GM21526 (cell line): ENCODE measurements around the gene ZNF304.
"Not testable (repeated sequence)": the region's sequence is repeated elsewhere in the genome, so short reads cannot be mapped to it uniquely, and the experiment has no call there.

Experiments used
- ATAC-seq: cut with Tn5 transposase; IDR thresholded peaks from one replicate; pipeline ENCODE4 v1.9.1; 2021; ENCODE audit warnings: moderate library complexity; ENCODE audit not compliant: unreplicated experiment, low FRiP score

The ZNF304 gene

DNA sequence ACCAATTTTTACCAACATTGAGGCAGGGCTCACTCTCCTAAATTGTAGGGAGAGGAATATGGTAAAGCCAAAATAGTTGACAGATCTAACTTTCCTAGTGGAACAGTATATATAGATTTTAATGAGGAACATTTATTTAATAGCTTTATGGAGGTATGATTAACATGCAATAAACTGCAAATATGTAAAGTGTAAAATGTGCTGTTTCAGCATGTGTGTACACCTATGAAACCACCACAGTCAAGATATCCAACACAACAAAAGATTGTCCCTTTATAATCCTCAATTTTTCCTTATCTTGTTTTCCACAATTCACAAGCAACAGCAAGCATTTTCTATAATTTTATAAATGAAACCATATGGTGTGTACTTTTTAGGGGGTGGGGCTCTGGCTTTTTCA is 8.2 kb downstream of the ZNF304 start:
- no peak for ATAC-seq

GRCh38 chr19:57362419-57362818 is 11.3 kb downstream of the ZNF304 start:
- ATAC-seq: no peak

GRCh38 chr19:57362997-57363687 is 12.1 kb downstream of the ZNF304 start, which contains the start of the genes TRAPPC2B and ZNF547:
Gene TRAPPC2B (plus strand): TSS chr19:57363551. CDS start chr19:57364834, 1,283 bp downstream.
Gene ZNF547 (plus strand): TSS chr19:57363551. CDS start chr19:57368556, 5,005 bp downstream.
- peak; percentile 86 for ATAC-seq

- peak; percentile 22 for ATAC-seq
These were observed 12.7 kb downstream of the ZNF304 start for GRCh38 chr19:57363688-57364181.

- no peak for ATAC-seq
These were observed 15.7 kb downstream of the ZNF304 start for GRCh38 chr19:57366776-57367175.

DNA sequence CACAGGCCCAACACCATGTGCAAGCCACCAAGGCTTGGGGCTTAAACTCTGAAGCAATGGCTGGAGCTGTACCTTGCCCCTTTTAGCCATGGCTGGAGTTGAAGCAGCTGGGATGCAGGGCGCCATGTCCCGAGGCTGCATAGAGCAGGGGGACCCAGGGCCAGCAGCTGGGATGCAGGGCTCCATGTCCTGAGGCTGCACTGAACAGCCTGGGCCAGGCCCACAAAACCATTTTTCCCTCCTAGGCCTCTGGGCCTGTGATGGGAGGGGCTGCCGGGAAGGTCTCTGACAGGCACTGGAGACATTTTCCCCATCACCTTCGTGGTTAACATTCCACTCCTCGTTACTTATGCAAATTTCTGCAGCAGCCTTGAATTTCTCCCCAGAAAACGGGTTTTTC is 23.1 kb downstream of the ZNF304 start:
- no peak for ATAC-seq

DNA sequence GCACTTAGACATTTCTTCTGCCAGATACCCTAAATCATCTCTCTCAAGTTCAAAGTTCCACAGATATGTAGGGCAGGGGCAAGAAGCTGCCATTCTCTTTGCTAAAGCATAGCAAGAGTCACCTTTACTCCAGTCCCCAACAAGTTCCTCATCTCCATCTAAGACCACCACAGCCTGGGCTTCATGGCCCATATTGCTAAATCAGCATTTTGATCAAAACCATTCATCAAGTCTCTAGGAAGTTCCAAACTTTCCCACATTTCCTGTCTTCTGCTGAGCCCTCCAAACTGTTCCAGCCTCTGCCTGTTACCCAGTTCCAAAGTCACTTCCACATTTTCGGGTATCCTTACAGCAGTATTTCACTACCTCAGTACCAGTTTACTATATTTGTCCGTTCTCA is 23.6 kb downstream of the ZNF304 start:
- ATAC-seq: not testable (repeated sequence)

GRCh38 chr19:57376151-57376550 is 25.1 kb downstream of the ZNF304 start:
- ATAC-seq: no peak

DNA sequence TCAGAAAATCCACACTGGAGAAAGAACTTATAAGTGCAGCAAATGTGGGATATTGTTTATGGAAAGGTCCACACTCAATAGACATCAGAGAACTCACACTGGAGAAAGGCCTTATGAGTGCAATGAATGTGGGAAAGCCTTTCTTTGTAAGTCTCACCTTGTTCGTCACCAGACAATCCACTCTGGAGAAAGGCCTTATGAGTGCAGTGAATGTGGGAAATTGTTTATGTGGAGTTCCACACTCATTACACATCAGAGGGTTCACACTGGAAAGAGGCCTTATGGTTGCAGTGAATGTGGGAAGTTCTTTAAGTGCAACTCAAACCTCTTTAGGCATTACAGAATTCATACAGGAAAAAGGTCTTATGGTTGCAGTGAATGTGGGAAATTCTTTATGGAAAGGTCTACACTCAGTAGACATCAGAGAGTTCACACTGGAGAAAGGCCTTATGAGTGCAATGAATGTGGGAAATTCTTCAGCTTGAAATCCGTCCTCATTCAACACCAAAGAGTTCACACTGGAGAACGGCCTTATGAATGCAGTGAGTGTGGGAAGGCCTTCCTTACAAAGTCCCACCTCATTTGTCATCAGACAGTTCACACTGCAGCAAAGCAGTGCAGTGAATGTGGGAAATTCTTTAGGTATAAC is 26.6 kb downstream of the ZNF304 start:
- no peak for ATAC-seq

- no peak for ATAC-seq
These were observed 29.9 kb downstream of the ZNF304 start for GRCh38 chr19:57380923-57381322.

- ATAC-seq: no peak
These were observed 31.9 kb downstream of the ZNF304 start for GRCh38 chr19:57382806-57383488.

GRCh38 chr19:57389194-57389729 is 38.2 kb downstream of the ZNF304 start:
- ATAC-seq: no peak

GRCh38 chr19:57389730-57390598 is 38.9 kb downstream of the ZNF304 start, which contains the start of gene ZNF548:
Gene ZNF548 (plus strand): TSS chr19:57389854. CDS start chr19:57390100, 246 bp downstream.
- ATAC-seq: peak; percentile 96

GRCh38 chr19:57395710-57396109 is 44.6 kb downstream of the ZNF304 start:
- ATAC-seq: no peak

DNA sequence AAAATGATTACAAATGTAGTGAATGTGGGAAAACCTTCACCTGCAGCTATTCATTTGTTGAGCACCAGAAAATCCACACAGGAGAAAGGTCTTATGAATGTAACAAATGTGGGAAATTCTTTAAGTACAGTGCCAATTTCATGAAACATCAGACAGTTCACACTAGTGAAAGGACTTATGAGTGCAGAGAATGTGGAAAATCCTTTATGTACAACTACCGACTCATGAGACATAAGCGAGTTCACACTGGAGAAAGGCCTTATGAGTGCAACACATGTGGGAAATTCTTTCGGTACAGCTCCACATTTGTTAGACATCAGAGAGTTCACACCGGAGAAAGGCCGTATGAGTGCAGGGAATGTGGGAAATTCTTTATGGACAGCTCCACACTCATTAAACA is 47.8 kb downstream of the ZNF304 start:
- ATAC-seq: no peak

GRCh38 chr19:57403737-57404563 is 52.9 kb downstream of the ZNF304 start:
- no peak for ATAC-seq

DNA sequence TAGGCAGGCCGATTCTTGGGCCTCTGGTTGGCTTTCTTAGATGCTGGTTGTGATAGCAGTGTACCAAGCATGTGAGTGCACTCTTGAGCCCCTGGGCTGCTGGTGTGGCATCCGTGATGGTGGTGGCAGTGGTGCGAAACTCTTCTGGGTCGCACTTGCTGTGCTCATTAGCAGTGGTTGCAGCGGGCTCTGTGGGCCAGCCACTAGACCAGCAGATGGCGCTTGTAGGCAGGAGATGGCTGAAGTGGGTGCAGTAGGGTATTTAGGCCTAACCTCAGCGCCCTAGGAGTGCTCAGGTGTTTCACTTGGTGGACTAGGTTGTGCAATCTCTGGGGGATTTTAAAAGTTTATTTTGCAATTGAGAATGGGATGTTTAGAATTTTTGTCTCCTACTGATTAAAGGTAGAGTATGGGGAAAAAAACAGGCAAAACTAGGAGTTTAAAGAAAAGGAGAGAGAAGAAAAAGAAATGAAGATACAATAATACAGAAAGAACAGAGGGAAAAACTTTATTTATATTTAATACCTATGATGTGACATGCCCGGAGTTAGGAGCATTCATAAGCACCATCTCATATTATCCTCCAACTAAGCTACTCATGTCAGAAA is 55.5 kb downstream of the ZNF304 start:
- no peak for ATAC-seq
